Measurements from ENCODE around the gene BRD4. TPM values are rescaled to one million over a fixed set of nuclear protein-coding genes. Genes with fewer than 3 reads are reported as not detected.
A peak's percentile ranks its signal among the peaks of the same experiment; 100 is the strongest.

The BRD4 gene
- total and polyA plus RNA-seq, 2 of the 13 experiments (the other 11 are each of a cell fraction or from before 2014, with no cell fraction given), result 10.5 to 11.4 TPM

DNA sequence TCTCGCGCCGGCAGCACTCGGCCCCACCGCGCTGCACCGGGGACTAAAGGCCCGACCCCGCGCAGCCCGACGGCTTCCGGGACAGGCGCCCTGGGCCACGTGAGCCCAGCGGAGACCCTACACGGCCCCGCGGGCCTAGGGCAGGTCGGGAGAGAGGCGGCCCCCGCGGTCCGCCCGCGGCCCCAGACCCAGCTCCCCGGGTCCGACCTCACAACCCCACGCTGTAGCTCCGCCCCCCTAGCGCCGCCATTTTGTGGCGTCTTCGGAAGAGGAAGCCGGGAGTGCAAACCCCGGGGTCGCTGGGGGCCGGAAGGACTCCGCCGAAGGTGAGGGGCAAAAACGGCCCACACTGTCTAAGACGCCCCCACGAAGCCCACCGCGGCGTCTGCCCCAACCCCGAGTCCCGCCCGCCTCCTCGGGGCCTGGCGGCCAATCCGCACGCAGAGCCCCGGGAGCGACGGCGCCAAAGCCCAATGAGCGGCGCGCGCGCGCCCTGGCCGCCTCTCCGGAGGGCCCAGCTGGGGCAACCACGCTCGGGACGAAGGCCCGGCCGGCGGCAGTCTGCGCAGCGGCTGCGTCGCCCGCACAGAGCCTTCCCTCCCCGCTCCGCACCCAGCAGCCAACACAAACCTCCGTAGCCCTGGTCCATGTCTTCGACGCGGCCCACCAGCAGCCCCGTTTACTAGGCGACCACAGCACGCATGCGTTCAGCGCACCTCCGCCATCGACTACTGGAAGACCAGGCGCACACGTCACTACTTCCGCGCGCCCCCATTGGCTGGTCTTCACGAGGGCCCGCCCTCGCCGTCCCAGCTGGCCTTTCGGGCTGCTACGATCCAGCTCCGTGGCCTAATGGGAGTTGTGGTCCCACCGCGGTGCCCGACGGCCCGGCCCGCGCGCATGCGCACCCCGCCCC lies 47.0 kb upstream of the BRD4 start, which contains the start of gene AKAP8 (continued):
- peak; percentile 24 for TF ChIP-seq CHD2 (IDR thresholded peaks at IDR 0.05; ENCODE audit: low read depth, low read length)
- no peak for TF ChIP-seq NONO (IDR thresholded peaks at IDR 0.05)
- TF ChIP-seq NONO (CRISPR knock-in tag; conservative IDR thresholded peaks at IDR 0.05), result peak; percentile 97
- no peak; the same call in 1 of the 2 replicates for TF ChIP-seq DMAP1 (CRISPR knock-in tag; IDR thresholded peaks at IDR 0.05)
- no peak for TF ChIP-seq CENPX (CRISPR knock-in tag; IDR thresholded peaks at IDR 0.05)
- TF ChIP-seq TERF1 (CRISPR knock-in tag; IDR thresholded peaks at IDR 0.05), result 0 out of 2 replicates have a peak, but pooled peaks have one; percentile 72
- TF ChIP-seq ZNF432 (CRISPR knock-in tag; IDR thresholded peaks at IDR 0.05; ENCODE audit: borderline replicate concordance), result no peak
- no peak for TF ChIP-seq ZNF549 (CRISPR knock-in tag; IDR thresholded peaks at IDR 0.05)
- TF ChIP-seq NFAT5 (CRISPR knock-in tag; IDR thresholded peaks at IDR 0.05), result peak; percentile 58; the same call in 1 of the 2 replicates
- peak; percentile 8 for TF ChIP-seq DBP (CRISPR knock-in tag; IDR thresholded peaks at IDR 0.05; ENCODE audit: not compliant biosample characterization)
- no peak for TF ChIP-seq NFRKB (IDR thresholded peaks at IDR 0.05)
- TF ChIP-seq ZNF619 (CRISPR knock-in tag; IDR thresholded peaks at IDR 0.05), result no peak
- peak; percentile 61; the same call in 1 of the 2 replicates for TF ChIP-seq ETV5 (CRISPR knock-in tag; IDR thresholded peaks at IDR 0.05; ENCODE audit: borderline replicate concordance)
- peak; percentile 64; the same call in 1 of the 2 replicates for TF ChIP-seq MED13 (CRISPR knock-in tag; IDR thresholded peaks at IDR 0.05)
- no peak for TF ChIP-seq SIX1 (CRISPR knock-in tag; IDR thresholded peaks at IDR 0.05; ENCODE audit: borderline replicate concordance)
- TF ChIP-seq HMGA1 (CRISPR knock-in tag; conservative IDR thresholded peaks at IDR 0.05), result no peak
- 0 out of 2 replicates have a peak, but pooled peaks have one; percentile 39 for TF ChIP-seq CHCHD3 (CRISPR knock-in tag; IDR thresholded peaks at IDR 0.05)
- no peak for TF ChIP-seq ZNF101 (CRISPR knock-in tag; IDR thresholded peaks at IDR 0.05; ENCODE audit: borderline replicate concordance, low read depth)
- TF ChIP-seq ZNF598 (CRISPR knock-in tag; IDR thresholded peaks at IDR 0.05; ENCODE audit: borderline replicate concordance), result no peak; the same call in 1 of the 2 replicates
- peak; percentile 91 for TF ChIP-seq NFYB (CRISPR knock-in tag; IDR thresholded peaks at IDR 0.05)
- TF ChIP-seq, protein P1, sequence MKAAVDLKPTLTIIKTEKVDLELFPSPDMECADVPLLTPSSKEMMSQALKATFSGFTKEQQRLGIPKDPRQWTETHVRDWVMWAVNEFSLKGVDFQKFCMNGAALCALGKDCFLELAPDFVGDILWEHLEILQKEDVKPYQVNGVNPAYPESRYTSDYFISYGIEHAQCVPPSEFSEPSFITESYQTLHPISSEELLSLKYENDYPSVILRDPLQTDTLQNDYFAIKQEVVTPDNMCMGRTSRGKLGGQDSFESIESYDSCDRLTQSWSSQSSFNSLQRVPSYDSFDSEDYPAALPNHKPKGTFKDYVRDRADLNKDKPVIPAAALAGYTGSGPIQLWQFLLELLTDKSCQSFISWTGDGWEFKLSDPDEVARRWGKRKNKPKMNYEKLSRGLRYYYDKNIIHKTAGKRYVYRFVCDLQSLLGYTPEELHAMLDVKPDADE (CRISPR knock-in tag; IDR thresholded peaks at IDR 0.05), result no peak
- no peak for TF ChIP-seq NR2F2 (IDR thresholded peaks at IDR 0.05; ENCODE audit: borderline replicate concordance, low read depth)
